Mesenchymal stem cell (in vitro differentiated cells and primary cell): Measurements from ENCODE around the gene GUCA2B.

ENCODE experiments used
- DNase-seq: peaks from one replicate; pipeline ENCODE4 v3.0.0-alpha.2; 2013
- H2AFZ ChIP-seq: one replicate; pipeline ENCODE4 v1.6.1; 2013; ENCODE audit warnings: low read depth, mild to moderate bottlenecking, control low read depth, inconsistent platforms, low read length, moderate library complexity
- H2AK5ac ChIP-seq: 2 replicates; pipeline ENCODE4 v1.6.1; 2013; ENCODE audit warnings: low read length, moderate library complexity, mild to moderate bottlenecking, inconsistent platforms; ENCODE audit not compliant: severe bottlenecking
- H2BK120ac ChIP-seq: one replicate; pipeline ENCODE4 v1.6.1; 2013; ENCODE audit warnings: low read depth, mild to moderate bottlenecking, inconsistent platforms, low read length, moderate library complexity
- H2BK12ac ChIP-seq, 2 experiments: one replicate each; pipeline ENCODE4 v1.6.1; 2013; ENCODE audit warnings: inconsistent platforms in 2 of 2, low read length in 2 of 2, mild to moderate bottlenecking in 2 of 2, moderate library complexity in 2 of 2, control low read depth in 1 of 2
- H2BK15ac ChIP-seq: one replicate; pipeline ENCODE4 v1.6.1; 2013; ENCODE audit warnings: mild to moderate bottlenecking, low read depth, inconsistent platforms; ENCODE audit not compliant: poor library complexity, severe bottlenecking
- H2BK5ac ChIP-seq: 2 replicates; pipeline ENCODE4 v1.6.1; 2013; ENCODE audit warnings: low read depth, mild to moderate bottlenecking, low read length, control low read depth, inconsistent platforms; ENCODE audit not compliant: poor library complexity, severe bottlenecking
- H3K14ac ChIP-seq, 2 experiments: one replicate each; pipeline ENCODE4 v1.6.1; 2013; ENCODE audit warnings: inconsistent platforms in 2 of 2, low read length in 2 of 2, control low read depth in 1 of 2, mild to moderate bottlenecking in 1 of 2, moderate library complexity in 1 of 2
- H3K18ac ChIP-seq, 2 experiments: one replicate each; pipeline ENCODE4 v1.6.1; 2013; ENCODE audit warnings: inconsistent platforms in 2 of 2, low read length in 2 of 2, control low read depth in 1 of 2, low read depth in 1 of 2, mild to moderate bottlenecking in 1 of 2
- H3K23ac ChIP-seq, 2 experiments: one replicate each; pipeline ENCODE4 v1.6.1; 2013; ENCODE audit warnings: inconsistent platforms in 2 of 2, low read length in 2 of 2, mild to moderate bottlenecking in 2 of 2, moderate library complexity in 2 of 2, control low read depth in 1 of 2
- H3K27ac ChIP-seq: 2 replicates; pipeline ENCODE4 v1.5.1; 2013; ENCODE audit warnings: mild to moderate bottlenecking, moderate library complexity, low read length, control low read depth, inconsistent platforms; ENCODE audit not compliant: poor library complexity, severe bottlenecking
- H3K27me3 ChIP-seq, 2 experiments: 2 replicates each; pipeline versions ENCODE4 v1.6.1 to v1.7.0; 2013; ENCODE audit warnings: low read length in 2 of 2, mild to moderate bottlenecking in 2 of 2, moderate library complexity in 2 of 2, control low read depth in 1 of 2, inconsistent platforms in 1 of 2; ENCODE audit not compliant: control insufficient read depth in 1 of 2, insufficient read depth in 1 of 2
- H3K36me3 ChIP-seq, 2 experiments: 2 replicates each; pipeline versions ENCODE4 v1.6.1 to v1.7.0; 2013; ENCODE audit warnings: low read length in 2 of 2, control low read depth in 1 of 2, inconsistent platforms in 1 of 2, low read depth in 1 of 2, mild to moderate bottlenecking in 1 of 2; ENCODE audit not compliant: insufficient read depth in 2 of 2, control insufficient read depth in 1 of 2
- H3K4ac ChIP-seq, 2 experiments: one replicate each; pipeline ENCODE4 v1.6.1; 2013; ENCODE audit warnings: inconsistent platforms in 2 of 2, low read length in 2 of 2, mild to moderate bottlenecking in 2 of 2, moderate library complexity in 2 of 2, control low read depth in 1 of 2, low read depth in 1 of 2
- H3K4me1 ChIP-seq: 2 replicates; pipeline ENCODE4 v1.6.1; 2013; ENCODE audit warnings: low read depth, low read length, control low read depth; ENCODE audit not compliant: control insufficient read depth, insufficient read depth
- H3K4me2 ChIP-seq: 2 replicates; pipeline ENCODE4 v1.6.1; 2013; ENCODE audit warnings: low read length, mild to moderate bottlenecking, inconsistent platforms; ENCODE audit not compliant: poor library complexity, severe bottlenecking
- H3K4me3 ChIP-seq, 2 experiments: 2 replicates each; pipeline versions ENCODE4 v1.5.1 to v1.7.0; 2013; ENCODE audit warnings: low read length in 2 of 2, mild to moderate bottlenecking in 2 of 2, control low read depth in 1 of 2, low read depth in 1 of 2; ENCODE audit not compliant: insufficient read depth in 1 of 2
- H3K79me1 ChIP-seq: replicated peaks from 2 replicates; pipeline ENCODE4 v1.6.1; 2013; ENCODE audit warnings: mild to moderate bottlenecking, control low read depth, low read length, inconsistent platforms; ENCODE audit not compliant: poor library complexity, severe bottlenecking
- H3K9ac ChIP-seq: 2 replicates; pipeline ENCODE4 v1.7.0; 2013; ENCODE audit warnings: mild to moderate bottlenecking, low read length, moderate library complexity
- H3K9me3 ChIP-seq: 2 replicates; pipeline ENCODE4 v1.7.0; 2013; ENCODE audit warnings: mild to moderate bottlenecking, low read length; ENCODE audit not compliant: control insufficient read depth
- H4K8ac ChIP-seq: one replicate; pipeline ENCODE4 v1.6.1; 2013; ENCODE audit warnings: inconsistent platforms, mild to moderate bottlenecking, low read length, moderate library complexity
- H4K91ac ChIP-seq: one replicate; pipeline ENCODE4 v1.6.1; 2013; ENCODE audit warnings: mild to moderate bottlenecking, low read length, inconsistent platforms
- WGBS: methylation state at CpG from one replicate; pipeline ENCODE4 v1.1.7; 2013; ENCODE audit warnings: mixed read lengths; 5-methylcytosine and 5-hydroxymethylcytosine counted together

GUCA2B gene

DNA sequence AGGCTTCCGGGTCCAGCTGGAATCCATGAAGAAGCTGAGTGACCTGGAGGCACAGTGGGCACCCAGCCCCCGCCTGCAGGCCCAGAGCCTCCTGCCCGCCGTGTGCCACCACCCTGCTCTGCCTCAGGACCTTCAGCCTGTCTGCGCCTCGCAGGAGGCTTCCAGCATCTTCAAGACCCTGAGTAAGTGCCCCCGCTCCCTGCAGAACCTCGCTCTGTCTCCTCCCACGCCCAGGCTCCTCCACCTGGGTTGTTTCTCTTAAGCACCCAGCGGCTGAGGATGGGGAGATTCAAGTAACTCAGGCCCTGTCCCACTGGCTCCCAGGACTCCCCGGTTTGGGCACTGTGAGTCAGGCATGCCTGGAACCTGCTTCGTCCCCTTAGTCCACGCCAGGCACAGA, 1.5 kb downstream of the GUCA2B start:
- Histone ChIP-seq H2BK120ac (no peak overlapping the region), H3K4ac (no peak overlapping the region), H3K36me3 (no peaks in the 10 kb centered on the region), H3K4me3 (no peak overlapping the region), H3K4me2 (no peak overlapping the region), H3K27ac (no peak overlapping the region), H3K9ac (no peak overlapping the region), H3K4me1 (peaks cover 3% of the 10 kb centered on the region), H3K23ac (no peak overlapping the region), H2AK5ac (no peak overlapping the region), H3K79me1 (no peaks in the 10 kb centered on the region), H4K8ac (no peak overlapping the region), H3K18ac (no peak overlapping the region), H4K91ac (no peak overlapping the region), H3K9me3 (peaks cover 2% of the 10 kb centered on the region), H2AFZ (no peak overlapping the region), H2BK5ac (no peak overlapping the region), H3K14ac (no peak overlapping the region), H3K27me3 (peaks cover 21 to 56% of the 10 kb centered on the region in 2 experiments), H2BK15ac (no peak overlapping the region), H2BK12ac (no peak overlapping the region)
- WGBS, result 83% methylated on average over 13 of the region's 13 CpGs
- no peak for DNase-seq

DNA sequence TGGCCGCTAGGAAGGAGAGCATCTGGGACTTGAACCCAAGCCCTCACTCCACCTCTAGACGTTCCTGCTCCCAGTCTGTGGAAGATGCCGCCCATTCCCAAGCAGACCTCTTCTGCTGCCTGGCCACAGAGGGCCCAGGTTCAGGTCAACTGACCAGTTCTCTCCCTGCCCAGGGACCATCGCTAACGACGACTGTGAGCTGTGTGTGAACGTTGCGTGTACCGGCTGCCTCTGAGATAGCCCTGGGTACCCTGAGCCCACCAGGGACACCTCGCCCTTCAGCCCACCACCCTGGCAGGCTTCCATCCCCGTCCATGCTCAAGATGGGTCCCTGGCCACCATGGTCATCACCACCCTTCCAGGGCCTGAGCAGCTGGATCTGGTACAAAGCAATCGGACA, 2.2 kb downstream of the GUCA2B start:
- Histone ChIP-seq H3K23ac (no peak overlapping the region), H4K91ac (no peak overlapping the region), H3K4me2 (no peak overlapping the region), H2BK120ac (no peak overlapping the region), H3K9me3 (peaks cover 9% of the 10 kb centered on the region), H2AK5ac (no peak overlapping the region), H3K27me3 (peaks cover 16 to 50% of the 10 kb centered on the region in 2 experiments), H2BK12ac (no peak overlapping the region), H4K8ac (no peak overlapping the region), H3K14ac (no peak overlapping the region), H3K27ac (no peak overlapping the region), H3K4ac (no peak overlapping the region), H3K18ac (no peak overlapping the region), H3K79me1 (no peaks in the 10 kb centered on the region), H3K4me1 (peaks cover 3% of the 10 kb centered on the region), H3K36me3 (no peaks in the 10 kb centered on the region), H3K9ac (no peak overlapping the region), H2AFZ (no peak overlapping the region), H2BK15ac (no peak overlapping the region), H2BK5ac (no peak overlapping the region), H3K4me3 (no peak overlapping the region)
- 92% methylated on average over 12 of the region's 12 CpGs for WGBS
- no peak for DNase-seq

DNA sequence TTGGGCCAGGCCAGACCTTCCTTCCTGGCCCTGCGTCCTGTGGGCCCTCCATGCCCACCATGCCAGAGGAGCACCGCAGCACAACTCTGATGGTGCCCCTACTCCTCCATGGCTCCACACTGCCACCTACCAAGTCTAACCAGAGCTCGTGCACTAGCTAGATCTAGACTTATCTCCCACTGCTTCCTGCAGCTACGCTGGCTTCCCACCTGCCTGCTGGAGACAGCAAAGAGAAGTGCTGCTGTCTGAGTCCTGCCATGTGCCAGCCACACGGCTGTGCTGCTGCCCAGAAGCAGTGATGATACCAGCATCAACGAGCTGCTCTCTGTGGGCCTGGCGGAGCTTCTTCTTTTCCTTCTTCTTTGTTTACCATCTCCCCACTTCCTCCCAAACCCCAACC, 4.5 kb downstream of the GUCA2B start:
- H2BK15ac ChIP-seq, result no peak overlapping the region
- H2BK5ac ChIP-seq, result no peak overlapping the region
- no peak overlapping the region for H3K4me3 ChIP-seq
- H3K9me3 ChIP-seq, result peaks cover 22% of the 10 kb centered on the region
- H3K27ac ChIP-seq, result no peak overlapping the region
- DNase-seq, result no peak
- H3K36me3 ChIP-seq, result no peaks in the 10 kb centered on the region
- no peak overlapping the region for H2BK12ac ChIP-seq
- peaks cover 3% of the 10 kb centered on the region for H3K4me1 ChIP-seq
- H4K8ac ChIP-seq, result no peak overlapping the region
- no peak overlapping the region for H4K91ac ChIP-seq
- H3K79me1 ChIP-seq, result no peaks in the 10 kb centered on the region
- no peak overlapping the region for H3K14ac ChIP-seq
- H3K18ac ChIP-seq, result no peak overlapping the region
- H3K4ac ChIP-seq, result no peak overlapping the region
- no peak overlapping the region for H3K23ac ChIP-seq
- H3K27me3 ChIP-seq, result peaks cover 5 to 33% of the 10 kb centered on the region in 2 experiments
- WGBS, result 53% methylated on average over 7 of the region's 7 CpGs
- no peak overlapping the region for H2AFZ ChIP-seq
- no peak overlapping the region for H3K4me2 ChIP-seq
- no peak overlapping the region for H3K9ac ChIP-seq
- no peak overlapping the region for H2BK120ac ChIP-seq
- no peak overlapping the region for H2AK5ac ChIP-seq

DNA sequence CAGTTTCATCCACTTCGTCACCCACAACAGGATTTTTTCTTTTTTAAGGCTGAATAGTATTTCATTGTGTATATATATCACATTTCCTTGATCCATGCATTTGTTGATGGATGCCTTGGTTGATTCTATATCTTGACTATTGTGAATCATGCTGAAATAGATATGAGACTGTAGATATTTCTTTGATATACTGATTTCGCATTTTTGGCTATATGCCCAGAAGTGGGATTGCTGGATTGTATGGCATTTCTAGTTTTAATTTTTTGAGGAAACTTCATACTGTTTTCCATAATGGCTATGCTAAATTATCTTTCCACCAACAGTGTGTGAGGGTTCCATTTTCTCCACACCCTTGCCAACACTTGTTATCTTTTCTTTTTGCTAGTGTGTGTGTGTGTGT, 5.0 kb downstream of the GUCA2B start:
- no peak overlapping the region for H2AK5ac ChIP-seq
- WGBS, result no CpG with 5 or more reads among the region's 2 CpGs
- H3K14ac ChIP-seq, result no peak overlapping the region
- no peak overlapping the region for H3K4ac ChIP-seq
- H2AFZ ChIP-seq, result no peak overlapping the region
- no peaks in the 10 kb centered on the region for H3K79me1 ChIP-seq
- H3K9me3 ChIP-seq, result peaks cover 22% of the 10 kb centered on the region
- no peak overlapping the region for H3K23ac ChIP-seq
- H3K4me2 ChIP-seq, result no peak overlapping the region
- no peak overlapping the region for H4K8ac ChIP-seq
- H2BK15ac ChIP-seq, result no peak overlapping the region
- no peak overlapping the region for H2BK120ac ChIP-seq
- H2BK5ac ChIP-seq, result no peak overlapping the region
- peaks cover under 1 to 33% of the 10 kb centered on the region in 2 experiments for H3K27me3 ChIP-seq
- no peaks in the 10 kb centered on the region for H3K36me3 ChIP-seq
- H3K27ac ChIP-seq, result no peak overlapping the region
- H3K18ac ChIP-seq, result no peak overlapping the region
- H3K4me3 ChIP-seq, result no peak overlapping the region
- no peak overlapping the region for H3K9ac ChIP-seq
- DNase-seq, result no peak
- H3K4me1 ChIP-seq, result peaks cover 3% of the 10 kb centered on the region
- H4K91ac ChIP-seq, result no peak overlapping the region
- H2BK12ac ChIP-seq, result no peak overlapping the region
